ENCODE results near the gene CAPN13. TPM values are rescaled to one million over a fixed set of nuclear protein-coding genes. Genes with fewer than 3 reads are reported as not detected.

The CAPN13 gene
- total RNA-seq (2014; rRNA removed; shearing (Covaris generic)), result not detected in 2 replicates

- no peak for DNase-seq (ENCODE audit: low spot score)
Measured at GRCh38 chr2:30807249-30807648, at the start of gene CAPN13. Gene CAPN13, minus strand, starts transcription at chr2:30807446. Its CDS starts 20,121 bp downstream, at chr2:30787325.

DNA sequence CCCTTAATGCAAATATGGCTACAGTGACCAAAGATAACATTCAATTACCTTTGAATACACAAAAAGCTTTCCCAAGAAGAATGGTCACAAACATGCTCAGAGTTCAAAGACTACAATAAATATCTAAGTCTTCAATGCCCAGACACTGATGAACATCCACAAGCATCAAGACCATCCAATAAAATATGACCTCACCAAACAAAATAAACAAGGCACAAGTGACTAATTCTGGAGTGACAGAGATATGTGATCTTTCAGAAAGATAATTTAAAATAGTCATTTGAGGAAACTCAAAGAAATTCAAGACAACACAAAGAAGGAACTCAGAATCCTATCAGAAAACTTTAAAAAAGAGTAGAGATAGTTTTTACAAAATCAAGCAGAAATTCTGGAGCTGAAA, 40.6 kb upstream of the CAPN13 start:
- DNase-seq (ENCODE audit: low spot score), result no peak

- DNase-seq (ENCODE audit: low spot score), result no peak
Measured at GRCh38 chr2:30847329-30847728, 40.1 kb upstream of the CAPN13 start.

- DNase-seq (ENCODE audit: low spot score), result no peak
Measured at GRCh38 chr2:30828586-30828985, 21.3 kb upstream of the CAPN13 start.

DNA sequence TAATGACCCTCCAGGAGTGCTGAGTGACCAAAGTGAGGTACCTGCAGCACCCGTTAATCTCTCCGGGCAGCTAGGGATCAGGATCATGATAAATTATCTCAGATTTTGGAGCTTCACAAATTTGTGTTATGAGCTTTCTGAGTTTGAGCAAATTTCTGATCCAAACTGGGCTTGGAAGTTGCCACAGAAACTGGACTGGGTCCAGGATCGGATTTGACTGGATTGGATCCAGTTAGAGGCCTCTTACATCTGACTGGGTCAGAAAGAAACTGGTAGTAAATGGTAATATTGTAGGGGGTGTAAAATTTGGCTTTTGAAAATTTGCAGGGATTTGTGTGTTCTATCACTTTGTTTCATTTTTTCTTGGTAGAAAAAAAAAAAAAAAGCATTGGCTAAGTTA, 19.7 kb upstream of the CAPN13 start:
- no peak for DNase-seq (ENCODE audit: low spot score)

DNA sequence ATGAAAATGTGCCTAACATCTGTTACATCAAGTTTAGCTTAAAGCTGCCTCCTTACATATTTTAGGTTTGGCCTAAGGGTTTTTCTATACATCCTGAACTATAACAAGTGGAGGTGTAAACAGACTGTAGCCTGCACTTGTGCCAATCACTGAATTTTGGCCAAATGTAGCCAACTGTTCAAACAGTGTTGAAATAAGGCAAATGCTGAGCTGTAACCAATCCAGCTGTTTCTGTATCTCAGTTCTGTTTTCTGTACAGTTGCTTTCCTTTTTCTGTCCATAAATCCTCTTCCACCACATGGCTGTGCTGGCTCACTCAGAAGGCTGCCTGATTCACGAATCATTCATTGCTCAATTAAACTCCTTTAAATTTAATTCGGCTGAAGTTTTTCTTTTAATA, 19.2 kb upstream of the CAPN13 start:
- no peak for DNase-seq (ENCODE audit: low spot score)

- DNase-seq (ENCODE audit: low spot score), result no peak
Measured at GRCh38 chr2:30823452-30823851, 16.2 kb upstream of the CAPN13 start.

DNA sequence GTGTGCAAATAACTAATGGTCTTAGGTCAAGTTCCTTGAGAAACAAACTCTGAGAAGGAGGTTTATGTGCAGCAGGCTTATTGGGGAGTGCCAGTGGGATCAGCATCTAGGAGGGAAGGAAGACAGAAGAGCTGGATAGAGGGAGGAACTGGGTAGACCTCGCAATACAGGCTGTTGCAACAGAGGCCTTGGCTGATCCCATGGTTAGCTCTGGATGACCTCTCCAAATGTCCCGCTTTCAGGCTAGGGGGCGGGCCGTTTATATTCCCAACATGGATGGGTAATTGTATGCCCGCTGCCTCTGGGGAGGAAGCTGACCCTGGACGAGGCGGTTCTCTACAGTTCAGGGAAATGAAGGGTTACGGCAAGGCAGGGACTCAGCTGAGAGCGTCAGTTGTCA, 14.7 kb upstream of the CAPN13 start:
- DNase-seq (ENCODE audit: low spot score), result no peak

- no peak for DNase-seq (ENCODE audit: low spot score)
Measured at GRCh38 chr2:30820381-30821055, 13.3 kb upstream of the CAPN13 start.

GRCh38 chr2:30809938-30810337, 2.7 kb upstream of the CAPN13 start:
- DNase-seq (ENCODE audit: low spot score), result no peak

- DNase-seq (ENCODE audit: low spot score), result no peak
Measured at GRCh38 chr2:30808695-30809094, 1.4 kb upstream of the CAPN13 start.

- no peak for DNase-seq (ENCODE audit: low spot score)
Measured at GRCh38 chr2:30803281-30803680, 4.0 kb downstream of the CAPN13 start.

DNA sequence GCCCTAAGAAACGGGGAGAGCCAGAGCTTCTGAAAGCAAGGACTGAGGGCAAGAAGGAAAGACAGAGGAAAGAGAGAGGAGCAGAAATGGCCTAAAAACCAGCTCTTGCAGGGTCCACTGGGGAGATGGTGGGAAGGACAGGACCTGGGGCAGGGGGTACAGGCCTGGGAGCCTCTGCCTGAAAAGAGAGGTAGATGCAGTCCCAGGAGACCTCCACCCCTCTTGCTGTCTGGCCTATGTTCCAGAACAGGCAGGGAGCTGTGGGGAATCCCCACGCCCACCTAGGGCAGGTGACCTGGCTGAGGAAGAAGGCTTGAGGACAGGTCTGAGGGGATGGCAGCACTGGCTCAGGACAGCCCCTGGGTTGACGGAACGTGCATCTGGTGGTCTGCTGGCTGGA, 4.6 kb downstream of the CAPN13 start:
- no peak for DNase-seq (ENCODE audit: low spot score)

GRCh38 chr2:30801821-30802455, 5.3 kb downstream of the CAPN13 start:
- no peak for DNase-seq (ENCODE audit: low spot score)

GRCh38 chr2:30800159-30800558, 7.1 kb downstream of the CAPN13 start:
- no peak for DNase-seq (ENCODE audit: low spot score)

DNA sequence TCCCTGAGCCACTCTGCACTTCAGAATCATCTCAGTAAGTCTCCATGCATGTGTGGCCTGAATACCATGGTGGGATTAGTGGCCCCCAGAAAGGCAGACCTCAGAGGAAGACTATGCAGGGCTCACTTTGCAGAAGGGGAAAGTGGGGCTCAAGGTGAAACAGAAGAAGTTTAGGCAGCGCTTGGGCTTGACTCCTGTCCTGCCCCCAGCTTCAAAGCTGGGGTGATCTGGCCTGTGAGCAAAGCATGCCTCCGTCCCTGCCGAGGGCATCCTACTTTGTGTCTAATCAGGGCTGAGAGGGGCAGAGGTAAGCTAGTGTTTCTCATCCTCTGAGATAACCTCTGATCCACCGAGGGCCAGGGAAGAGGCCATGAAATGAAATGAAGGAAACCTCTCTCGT, 7.9 kb downstream of the CAPN13 start:
- DNase-seq (ENCODE audit: low spot score), result no peak

DNA sequence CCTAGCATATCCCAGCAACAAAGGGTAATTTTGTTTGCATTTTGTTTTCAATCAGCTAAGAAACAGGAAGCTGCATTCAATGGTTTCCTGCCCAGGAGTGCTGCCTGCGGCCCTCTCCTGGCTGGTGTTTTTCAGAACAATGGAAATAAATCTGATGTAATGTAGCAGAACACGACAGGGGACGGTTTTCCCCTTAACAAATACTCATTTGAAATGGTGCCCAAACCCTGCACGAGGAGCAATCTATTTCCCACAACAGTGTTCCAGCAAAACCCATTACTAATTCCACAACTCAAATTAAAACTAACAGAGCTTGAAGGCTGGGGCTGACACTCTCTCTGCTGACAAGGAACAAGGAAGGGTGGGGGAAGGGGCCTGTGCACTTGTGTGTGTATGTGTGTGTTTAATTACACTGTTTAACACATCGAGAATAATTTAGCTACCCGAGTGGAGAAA, 8.7 kb downstream of the CAPN13 start:
- DNase-seq (ENCODE audit: low spot score), result no peak

DNA sequence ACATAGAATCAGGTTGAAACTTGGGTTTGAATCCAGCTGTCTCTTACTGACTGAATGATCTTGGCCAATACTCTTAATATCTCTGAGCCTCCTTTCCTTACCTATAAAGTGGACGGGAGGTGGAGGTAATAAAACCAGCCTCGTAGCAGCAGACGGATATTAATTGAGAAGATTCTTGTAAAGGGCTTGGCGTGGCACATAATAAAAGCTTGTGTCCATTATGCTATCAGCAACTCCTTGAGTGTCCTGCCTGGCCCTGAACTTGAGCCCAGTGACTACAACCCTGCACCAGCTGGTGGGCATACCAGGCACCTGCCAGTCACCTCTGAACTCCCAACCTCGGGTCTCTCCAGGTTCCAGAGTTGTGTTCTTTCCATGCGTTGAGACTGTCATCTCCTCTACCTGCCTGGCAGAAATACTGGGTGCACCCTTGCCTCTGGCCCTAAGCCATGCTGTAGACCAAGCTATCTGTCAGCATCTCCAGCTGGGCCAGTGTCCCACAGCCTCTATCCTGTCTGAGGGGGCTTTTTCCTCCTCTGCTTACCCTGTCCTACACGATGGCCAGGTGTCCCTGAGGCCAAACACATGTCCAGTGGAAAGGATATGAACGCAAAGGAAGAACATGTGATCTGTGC, 9.7 kb downstream of the CAPN13 start:
- DNase-seq (ENCODE audit: low spot score), result no peak

DNA sequence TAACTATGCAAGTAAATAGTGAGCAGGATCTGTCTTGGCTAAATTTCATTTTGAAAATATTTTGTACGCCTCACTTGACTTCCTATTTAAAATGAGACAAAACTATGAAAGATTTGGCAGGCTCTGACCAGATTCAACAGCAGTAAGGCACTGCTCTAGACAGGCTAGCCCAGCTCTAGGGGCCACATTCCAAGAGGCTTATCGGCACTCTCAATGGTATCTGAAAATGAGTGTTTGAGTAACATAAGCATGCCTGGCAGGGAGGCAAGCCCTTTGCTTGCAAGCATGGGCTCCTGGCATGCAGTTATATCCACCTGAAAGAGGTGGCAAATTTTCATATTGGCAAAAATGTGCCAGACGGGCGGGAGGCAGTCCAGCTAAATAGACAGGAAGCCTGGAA, 10.5 kb downstream of the CAPN13 start:
- DNase-seq (ENCODE audit: low spot score), result no peak

GRCh38 chr2:30792521-30792920, 14.7 kb downstream of the CAPN13 start:
- DNase-seq (ENCODE audit: low spot score), result no peak

DNA sequence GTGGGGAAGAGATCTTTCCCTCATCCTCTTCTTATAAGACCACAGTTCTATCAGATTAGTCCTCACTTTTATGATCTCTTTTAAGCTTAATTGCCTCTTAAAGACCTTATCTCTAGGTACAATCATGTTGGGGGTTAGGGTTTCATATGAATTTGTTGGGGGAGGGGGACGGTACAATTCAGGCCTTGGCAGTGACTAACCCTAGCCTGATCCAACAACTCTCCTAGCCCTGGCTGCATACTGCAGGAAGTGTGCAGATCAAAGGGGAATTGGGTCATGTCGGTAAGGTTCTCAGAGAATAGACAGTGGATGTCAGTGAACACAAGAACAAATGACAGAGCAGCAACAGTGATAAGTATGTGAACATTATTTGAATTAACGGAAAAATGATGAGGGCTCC, 16.4 kb downstream of the CAPN13 start:
- no peak for DNase-seq (ENCODE audit: low spot score)

GRCh38 chr2:30789670-30790210, 17.5 kb downstream of the CAPN13 start:
- DNase-seq (ENCODE audit: low spot score), result no peak

Data from A172 (cell line).